ENCODE results near the gene MYCBP2.

MYCBP2 gene

DNA sequence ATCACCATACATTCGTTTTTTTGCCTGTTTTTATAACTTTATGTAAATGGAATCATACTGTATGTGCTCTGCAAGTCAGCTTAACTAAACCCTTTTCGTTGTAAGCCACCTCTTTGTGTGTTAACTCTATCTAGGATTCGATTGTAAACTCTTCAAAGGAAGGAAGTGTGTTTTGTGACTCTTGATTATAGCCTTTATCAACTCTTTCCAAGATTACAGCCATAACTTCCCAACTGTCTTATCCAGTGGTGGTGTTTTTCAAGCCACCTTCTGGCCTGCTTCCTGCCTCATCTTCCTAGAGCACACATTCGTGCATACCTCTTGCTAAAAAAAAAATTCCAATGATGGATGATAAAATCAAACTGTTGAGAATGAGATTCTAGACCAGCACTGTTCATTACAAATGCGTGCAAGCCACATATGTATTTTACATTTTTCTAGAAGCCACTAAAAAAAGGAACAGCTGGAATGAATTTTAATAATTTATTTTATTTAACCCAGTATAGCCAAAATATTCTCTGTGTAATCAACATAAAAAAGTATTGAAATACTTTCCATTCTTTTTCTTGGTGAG is 287.9 kb downstream of the MYCBP2 start:
- Histone ChIP-seq H3K4me2 (ENCODE audit: low read depth, low read length, poor library complexity, severe bottlenecking) (no peak overlapping the region), H3K36me3 (ENCODE audit: low read length) (no peaks in the 10 kb centered on the region), H2AFZ (ENCODE audit: low read depth, low read length, severe bottlenecking) (no peak overlapping the region), H3F3A (ENCODE audit: insufficient read depth) (0 out of 2 replicates have a peak, but pooled peaks cover 4% of the 10 kb centered on the region), H3K27ac (ENCODE audit: low read depth, low read length) (no peak overlapping the region), H3K9me2 (replicated peaks; ENCODE audit: insufficient read depth, low read length) (no peaks in the 10 kb centered on the region), H3K27me3 (ENCODE audit: low read length) (no peaks in the 10 kb centered on the region), H3K9me3 (ENCODE audit: insufficient read depth, low read length) (no peaks in the 10 kb centered on the region), H3K9ac (ENCODE audit: low read length) (no peak overlapping the region), H3K4me3 (ENCODE audit: insufficient read depth, low read length, poor library complexity, severe bottlenecking) (no peak overlapping the region), H4K20me1 (ENCODE audit: low read depth, low read length) (no peaks in the 10 kb centered on the region), H3K79me2 (ENCODE audit: insufficient read depth, low read length) (no peaks in the 10 kb centered on the region)
- TF ChIP-seq, protein P1, sequence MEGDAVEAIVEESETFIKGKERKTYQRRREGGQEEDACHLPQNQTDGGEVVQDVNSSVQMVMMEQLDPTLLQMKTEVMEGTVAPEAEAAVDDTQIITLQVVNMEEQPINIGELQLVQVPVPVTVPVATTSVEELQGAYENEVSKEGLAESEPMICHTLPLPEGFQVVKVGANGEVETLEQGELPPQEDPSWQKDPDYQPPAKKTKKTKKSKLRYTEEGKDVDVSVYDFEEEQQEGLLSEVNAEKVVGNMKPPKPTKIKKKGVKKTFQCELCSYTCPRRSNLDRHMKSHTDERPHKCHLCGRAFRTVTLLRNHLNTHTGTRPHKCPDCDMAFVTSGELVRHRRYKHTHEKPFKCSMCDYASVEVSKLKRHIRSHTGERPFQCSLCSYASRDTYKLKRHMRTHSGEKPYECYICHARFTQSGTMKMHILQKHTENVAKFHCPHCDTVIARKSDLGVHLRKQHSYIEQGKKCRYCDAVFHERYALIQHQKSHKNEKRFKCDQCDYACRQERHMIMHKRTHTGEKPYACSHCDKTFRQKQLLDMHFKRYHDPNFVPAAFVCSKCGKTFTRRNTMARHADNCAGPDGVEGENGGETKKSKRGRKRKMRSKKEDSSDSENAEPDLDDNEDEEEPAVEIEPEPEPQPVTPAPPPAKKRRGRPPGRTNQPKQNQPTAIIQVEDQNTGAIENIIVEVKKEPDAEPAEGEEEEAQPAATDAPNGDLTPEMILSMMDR (IDR thresholded peaks at IDR 0.05; ENCODE audit: insufficient read depth, low read length, poor library complexity, severe bottlenecking): no peak
- TF ChIP-seq EZH2phosphoT487 (conservative IDR thresholded peaks at IDR 0.05; ENCODE audit: low read length): no peak

DNA sequence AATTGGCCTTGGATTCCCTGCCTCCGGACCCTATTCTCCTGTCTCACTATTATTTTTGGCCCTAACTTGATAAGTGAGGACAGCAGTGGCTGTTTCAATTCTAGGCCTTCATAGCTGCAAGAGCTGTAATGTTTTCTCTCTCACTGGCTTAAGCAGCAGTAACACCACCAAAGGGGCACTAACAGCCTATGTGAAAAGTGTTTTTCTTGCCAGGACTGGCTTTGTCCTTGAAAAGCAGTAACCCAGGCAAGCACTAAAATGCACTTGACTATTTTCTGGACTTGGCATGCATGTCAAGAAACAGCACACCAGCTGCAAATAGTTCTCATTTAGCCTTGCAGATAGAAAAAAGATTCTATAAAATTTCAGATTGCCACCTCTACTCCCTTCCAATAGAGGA is 290.6 kb downstream of the MYCBP2 start:
- TF ChIP-seq, protein P1 (IDR thresholded peaks at IDR 0.05; ENCODE audit: insufficient read depth, low read length, poor library complexity, severe bottlenecking): no peak
- no peak for TF ChIP-seq EZH2phosphoT487 (conservative IDR thresholded peaks at IDR 0.05; ENCODE audit: low read length)
- no peak overlapping the region for H3K4me2 ChIP-seq (ENCODE audit: low read depth, low read length, poor library complexity, severe bottlenecking)

GRCh38 chr13:77034881-77035280 is 292.0 kb downstream of the MYCBP2 start:
- TF ChIP-seq EZH2phosphoT487 (conservative IDR thresholded peaks at IDR 0.05; ENCODE audit: low read length): no peak
- TF ChIP-seq, protein P1 (IDR thresholded peaks at IDR 0.05; ENCODE audit: insufficient read depth, low read length, poor library complexity, severe bottlenecking): no peak
- H3K9ac ChIP-seq (ENCODE audit: low read length): no peak overlapping the region

More for the DNA sequence above, 290.6 kb downstream of the MYCBP2 start:
- Histone ChIP-seq H3K9me3 (ENCODE audit: insufficient read depth, low read length) (no peaks in the 10 kb centered on the region), H3K4me3 (ENCODE audit: insufficient read depth, low read length, poor library complexity, severe bottlenecking) (no peak overlapping the region), H2AFZ (ENCODE audit: low read depth, low read length, severe bottlenecking) (no peak overlapping the region), H3K36me3 (ENCODE audit: low read length) (no peaks in the 10 kb centered on the region), H3K9me2 (replicated peaks; ENCODE audit: insufficient read depth, low read length) (no peaks in the 10 kb centered on the region), H3K79me2 (ENCODE audit: insufficient read depth, low read length) (no peaks in the 10 kb centered on the region), H4K20me1 (ENCODE audit: low read depth, low read length) (no peaks in the 10 kb centered on the region), H3K27me3 (ENCODE audit: low read length) (no peaks in the 10 kb centered on the region), H3K27ac (ENCODE audit: low read depth, low read length) (no peak overlapping the region), H3F3A (ENCODE audit: insufficient read depth) (no peaks in the 10 kb centered on the region), H3K9ac (ENCODE audit: low read length) (no peak overlapping the region)

More at GRCh38 chr13:77034881-77035280, 292.0 kb downstream of the MYCBP2 start:
- no peak overlapping the region for H3K27ac ChIP-seq (ENCODE audit: low read depth, low read length)
- H4K20me1 ChIP-seq (ENCODE audit: low read depth, low read length): no peaks in the 10 kb centered on the region
- H3K79me2 ChIP-seq (ENCODE audit: insufficient read depth, low read length): no peaks in the 10 kb centered on the region
- no peaks in the 10 kb centered on the region for H3K9me3 ChIP-seq (ENCODE audit: insufficient read depth, low read length)
- H3K36me3 ChIP-seq (ENCODE audit: low read length): no peaks in the 10 kb centered on the region
- no peak overlapping the region for H2AFZ ChIP-seq (ENCODE audit: low read depth, low read length, severe bottlenecking)
- H3K27me3 ChIP-seq (ENCODE audit: low read length): no peaks in the 10 kb centered on the region
- no peaks in the 10 kb centered on the region for H3F3A ChIP-seq (ENCODE audit: insufficient read depth)
- no peak overlapping the region for H3K4me2 ChIP-seq (ENCODE audit: low read depth, low read length, poor library complexity, severe bottlenecking)
- H3K4me3 ChIP-seq (ENCODE audit: insufficient read depth, low read length, poor library complexity, severe bottlenecking): no peak overlapping the region
- H3K9me2 ChIP-seq (replicated peaks; ENCODE audit: insufficient read depth, low read length): no peaks in the 10 kb centered on the region
